HG02884 (cell line): ENCODE measurements around the gene MFN2.
"Not testable (repeated sequence)": the region's sequence is repeated elsewhere in the genome, so short reads cannot be mapped to it uniquely, and the experiment has no call there.

ENCODE experiments used
- ATAC-seq: cut with Tn5 transposase; IDR thresholded peaks from one replicate; pipeline ENCODE4 v1.9.1; 2021; ENCODE audit warnings: mild to moderate bottlenecking, moderate library complexity; ENCODE audit not compliant: unreplicated experiment

The MFN2 gene

DNA sequence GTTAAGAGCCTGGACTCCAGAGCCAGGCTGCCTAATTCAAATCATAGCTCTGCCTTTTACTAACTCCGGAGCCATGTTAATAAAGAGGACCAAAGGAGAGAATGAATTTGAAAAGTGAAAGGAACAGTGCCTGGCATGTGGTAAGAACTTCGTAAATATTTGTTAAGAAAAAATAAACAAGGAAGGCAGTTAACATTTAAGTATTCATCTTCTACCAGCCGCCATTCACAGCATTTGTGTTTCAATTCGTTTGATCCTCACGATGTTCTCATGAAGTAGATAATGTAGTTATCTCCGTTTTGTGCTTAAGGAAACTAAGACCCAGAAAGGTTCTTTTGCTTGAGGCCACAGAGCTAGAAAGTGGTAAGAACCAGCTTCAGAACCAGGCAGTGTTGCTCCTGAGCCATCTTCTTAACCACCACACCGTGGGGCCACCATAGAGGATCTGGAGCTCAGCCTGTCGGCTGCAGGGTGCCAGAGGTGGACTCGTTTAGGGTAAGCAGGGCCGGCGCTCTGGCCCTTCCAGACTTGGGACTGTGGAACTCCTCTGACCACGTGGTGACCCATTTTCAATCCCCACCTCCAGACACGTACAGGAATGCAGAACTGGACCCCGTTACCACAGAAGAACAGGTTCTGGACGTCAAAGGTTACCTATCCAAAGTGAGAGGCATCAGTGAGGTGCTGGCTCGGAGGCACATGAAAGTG is 11.9 kb downstream of the MFN2 start:
- no peak for ATAC-seq

GRCh38 chr1:11997081-11997850 is 17.0 kb downstream of the MFN2 start:
- no peak for ATAC-seq

DNA sequence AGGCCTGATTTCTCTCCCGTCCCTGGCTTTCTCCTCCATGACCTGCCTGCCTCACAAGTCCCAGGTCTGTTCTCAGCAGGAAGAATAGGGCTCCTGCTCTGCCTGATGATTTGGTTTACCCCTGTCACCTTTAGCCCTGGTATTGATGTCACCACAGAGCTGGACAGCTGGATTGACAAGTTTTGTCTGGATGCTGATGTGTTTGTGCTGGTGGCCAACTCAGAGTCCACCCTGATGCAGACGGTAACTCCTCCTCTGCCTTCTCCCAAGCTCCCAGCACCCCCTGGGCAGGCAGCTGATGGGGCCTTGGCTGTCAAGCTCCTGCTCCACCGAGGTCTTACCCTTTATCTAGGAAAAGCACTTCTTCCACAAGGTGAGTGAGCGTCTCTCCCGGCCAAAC is 18.4 kb downstream of the MFN2 start:
- ATAC-seq, result no peak

DNA sequence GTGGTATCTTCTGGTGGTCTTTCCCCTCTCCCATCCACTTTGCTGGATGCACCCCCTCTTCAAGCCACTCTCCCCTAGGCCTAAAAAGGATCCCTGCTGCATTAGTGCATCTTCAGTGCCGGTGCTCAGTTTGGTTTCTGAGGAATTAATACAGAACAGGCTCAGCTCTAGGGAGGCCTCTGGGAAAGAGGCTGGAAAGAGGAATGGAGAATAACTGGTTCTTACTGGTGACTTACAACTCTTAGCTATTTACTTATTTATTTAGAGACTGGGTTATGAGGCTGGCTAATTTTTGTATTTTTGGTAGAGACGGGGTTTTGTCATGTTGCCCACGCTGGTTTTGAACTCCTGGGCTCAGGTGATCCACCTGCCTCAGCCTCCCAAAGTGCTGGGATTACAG is 19.0 kb downstream of the MFN2 start:
- no peak for ATAC-seq

- no peak for ATAC-seq
Observed at GRCh38 chr1:12001249-12001917, 21.1 kb downstream of the MFN2 start.

GRCh38 chr1:12001996-12002493 is 21.8 kb downstream of the MFN2 start:
- ATAC-seq, result no peak

GRCh38 chr1:12003762-12004161 is 23.5 kb downstream of the MFN2 start:
- no peak for ATAC-seq

GRCh38 chr1:12005488-12006166 is 25.4 kb downstream of the MFN2 start:
- no peak for ATAC-seq

DNA sequence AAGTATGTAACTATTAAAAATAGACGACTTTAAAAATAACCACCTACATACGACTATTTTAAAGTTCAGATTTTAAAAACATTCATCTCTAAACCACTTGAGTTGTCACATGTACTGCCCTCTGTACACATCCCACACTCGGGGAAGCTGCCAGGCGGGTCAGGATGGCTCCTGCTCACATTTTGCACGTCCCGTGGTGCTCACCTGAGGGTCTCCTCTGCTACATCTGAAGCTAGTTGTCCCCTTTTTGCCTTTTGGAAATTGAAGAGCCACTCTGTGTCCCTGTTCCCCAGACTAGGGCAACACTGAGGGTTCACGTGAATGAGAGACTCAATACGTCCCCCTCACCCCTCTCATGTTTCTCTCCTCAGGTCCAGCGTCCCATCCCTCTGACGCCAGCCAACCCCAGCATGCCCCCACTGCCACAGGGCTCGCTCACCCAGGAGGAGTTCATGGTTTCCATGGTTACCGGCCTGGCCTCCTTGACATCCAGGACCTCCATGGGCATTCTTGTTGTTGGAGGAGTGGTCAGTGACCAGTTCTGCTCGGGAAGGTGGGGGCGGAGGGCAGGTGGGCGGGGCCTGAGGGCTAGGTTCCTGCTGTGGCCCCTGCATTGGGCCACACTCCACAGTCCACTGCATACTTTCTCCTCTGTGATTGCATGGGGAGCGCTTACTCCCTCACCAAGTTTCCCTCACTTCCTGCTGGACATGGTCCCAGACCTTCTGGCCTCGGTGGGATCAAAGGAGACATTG is 26.1 kb downstream of the MFN2 start:
- ATAC-seq, result no peak

DNA sequence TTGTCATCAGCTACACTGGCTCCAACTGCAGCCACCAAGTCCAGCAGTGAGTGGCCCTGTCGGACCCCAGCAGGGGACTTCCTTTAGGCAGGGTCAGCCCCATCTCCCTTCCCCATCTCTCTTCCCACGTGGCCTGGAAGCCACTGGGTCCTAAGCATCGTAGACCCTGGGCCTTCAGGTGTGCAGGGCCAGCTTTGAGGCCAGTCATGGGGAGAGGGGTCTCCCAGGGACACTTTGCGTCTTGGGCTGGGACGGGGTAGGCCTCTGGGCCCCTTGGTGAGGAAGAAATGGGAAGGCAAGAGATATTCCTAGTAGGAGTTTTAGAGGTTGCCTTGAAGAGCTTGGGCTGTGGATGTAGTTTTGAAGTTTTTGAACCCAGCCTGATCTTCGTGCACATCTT is 27.0 kb downstream of the MFN2 start:
- no peak for ATAC-seq

GRCh38 chr1:12008355-12008754 is 28.1 kb downstream of the MFN2 start:
- not testable (repeated sequence) for ATAC-seq

DNA sequence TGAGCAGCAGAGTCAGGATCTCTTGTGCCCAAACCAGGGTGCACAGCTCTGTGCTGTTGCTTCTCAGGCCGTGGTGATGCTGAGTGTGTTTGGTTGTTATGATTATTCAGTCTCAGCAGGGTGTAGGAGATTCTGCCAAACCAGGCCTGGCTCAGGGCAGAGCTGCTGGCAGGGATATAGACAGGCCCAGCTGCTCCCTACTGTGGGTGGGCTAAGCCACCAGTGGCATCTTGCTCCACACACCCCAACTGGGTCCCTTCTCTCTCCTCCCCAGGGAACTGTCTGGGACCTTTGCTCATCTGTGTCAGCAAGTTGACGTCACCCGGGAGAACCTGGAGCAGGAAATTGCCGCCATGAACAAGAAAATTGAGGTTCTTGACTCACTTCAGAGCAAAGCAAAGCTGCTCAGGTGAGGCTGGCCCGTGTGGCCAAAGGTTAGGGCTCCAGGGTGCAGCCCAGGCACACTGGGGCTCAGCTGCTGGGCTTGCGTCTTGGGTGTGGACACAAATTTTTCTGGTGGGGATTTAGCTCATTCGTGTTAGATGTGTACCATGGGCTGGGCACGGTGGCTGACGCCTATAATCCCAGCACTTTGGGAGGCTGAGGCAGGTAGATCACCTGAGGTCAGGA is 29.2 kb downstream of the MFN2 start:
- ATAC-seq, result no peak

DNA sequence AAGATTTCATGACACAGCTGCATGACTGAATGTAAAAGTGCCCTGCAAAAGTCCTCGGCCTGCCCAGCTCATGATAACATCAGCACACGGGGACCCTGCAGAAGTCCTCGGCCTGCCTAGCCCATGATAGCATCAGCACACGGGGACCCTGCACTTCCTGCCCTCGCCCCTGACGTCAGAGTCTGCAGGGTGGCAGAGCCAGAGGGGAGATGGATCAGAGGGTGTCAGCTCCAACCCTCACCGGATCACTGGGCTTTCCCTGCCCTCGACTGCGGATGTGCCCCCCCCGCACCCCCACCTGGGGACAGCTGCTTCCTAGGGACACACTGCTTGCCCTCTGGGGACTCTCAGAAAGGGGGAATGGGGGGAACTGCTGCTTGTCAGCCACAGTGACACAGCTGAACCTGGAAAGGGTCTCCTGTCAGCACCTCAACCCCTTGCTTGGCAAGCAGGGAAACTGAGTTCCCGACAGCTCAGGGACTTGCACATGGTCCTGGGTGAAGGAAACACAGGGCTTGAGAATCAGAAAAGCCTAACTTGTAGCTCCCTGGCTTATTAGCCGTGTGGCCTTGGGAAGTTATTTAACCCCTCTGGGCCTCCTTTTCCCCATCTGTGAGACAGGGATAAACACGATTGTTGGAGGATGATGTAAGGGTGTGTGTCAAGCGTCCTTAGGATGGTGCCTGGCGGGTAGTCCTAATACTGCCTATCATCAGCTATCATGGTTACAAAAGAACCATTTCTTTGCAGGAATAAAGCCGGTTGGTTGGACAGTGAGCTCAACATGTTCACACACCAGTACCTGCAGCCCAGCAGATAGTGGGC is 30.7 kb downstream of the MFN2 start:
- no peak for ATAC-seq

DNA sequence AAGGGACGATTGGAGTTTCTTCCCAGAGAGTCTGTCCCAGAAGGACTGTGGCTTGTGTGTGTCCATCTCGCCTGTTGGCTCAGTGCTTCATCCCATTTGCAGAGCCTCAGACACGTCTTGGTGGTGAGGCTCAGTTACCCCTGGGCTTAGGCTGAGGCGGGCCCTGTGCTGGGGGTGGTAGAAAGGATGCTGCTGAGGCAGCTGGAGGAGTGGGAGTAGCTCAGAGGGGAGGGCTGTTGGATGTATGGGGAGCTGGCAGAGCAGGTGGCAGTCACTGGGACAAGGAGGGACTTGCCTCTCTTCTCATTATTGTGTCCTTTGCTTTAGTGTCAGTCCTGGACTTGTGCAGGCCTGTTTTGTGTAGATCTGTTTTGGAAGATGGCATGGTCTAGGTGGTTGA is 31.8 kb downstream of the MFN2 start:
- no peak for ATAC-seq

GRCh38 chr1:12012560-12013316 is 32.5 kb downstream of the MFN2 start:
- ATAC-seq, result no peak

- no peak for ATAC-seq
Observed at GRCh38 chr1:12014141-12014991, 34.1 kb downstream of the MFN2 start.

DNA sequence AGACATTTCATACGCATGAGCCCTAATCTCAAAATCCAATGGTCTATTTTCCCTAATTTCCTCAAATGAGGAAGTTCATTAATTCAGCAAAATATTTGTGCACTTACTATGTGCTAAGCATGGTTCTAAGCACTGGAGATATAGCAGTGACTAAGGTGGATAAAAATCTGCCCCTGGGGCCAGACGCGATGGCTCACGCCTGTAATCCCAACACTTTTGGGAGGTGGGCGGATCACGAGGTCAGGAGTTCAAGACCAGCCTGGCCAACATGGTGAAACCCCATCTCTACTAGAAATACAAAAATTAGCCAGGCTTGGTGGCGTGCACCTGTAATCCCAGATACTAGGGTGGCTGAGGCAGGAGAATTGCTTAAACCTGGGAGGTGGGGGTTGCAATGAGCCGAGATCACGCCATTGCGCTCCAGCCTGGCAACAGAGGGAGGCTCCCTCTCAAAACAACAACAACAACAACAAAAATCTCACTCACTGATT is 34.8 kb downstream of the MFN2 start:
- ATAC-seq, result no peak
